ENCODE data around the gene TPM2. TPM values are rescaled to one million over a fixed set of nuclear protein-coding genes. Genes with fewer than 3 reads are reported as not detected.

TPM2 gene
- total and polyA plus RNA-seq, 11 donors, result 621 to 2,450 (median 858) TPM

DNA sequence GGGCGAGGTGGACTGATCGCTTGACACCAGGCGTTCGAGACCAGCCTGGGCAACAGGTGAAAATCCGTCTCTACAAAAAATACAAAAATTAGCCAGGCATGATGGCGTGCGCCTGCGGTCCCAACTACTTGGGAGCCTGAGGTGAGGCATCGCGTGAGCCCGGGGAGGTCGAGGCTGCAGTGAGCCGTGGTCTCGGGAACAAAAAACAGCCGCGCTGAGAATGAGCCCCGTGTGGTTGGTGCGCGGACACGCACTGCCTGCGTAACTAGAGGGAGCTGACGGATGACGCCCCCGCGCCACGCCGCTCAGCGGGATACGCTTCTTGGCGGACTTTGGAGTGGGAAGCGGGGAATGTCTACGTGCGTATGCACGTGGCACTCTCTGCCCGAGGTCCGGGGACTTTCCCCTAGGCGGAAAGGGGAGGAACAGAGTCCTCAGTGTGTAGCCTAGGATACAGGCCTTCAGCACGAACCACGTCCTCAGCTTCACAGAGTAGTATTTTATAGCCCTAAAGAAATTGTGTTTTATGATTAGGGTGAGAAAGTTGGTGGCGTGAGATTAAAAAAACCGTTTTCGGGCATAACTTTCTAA is 32.1 kb downstream of the TPM2 start, which contains the start of gene RMRP:
Gene RMRP (minus strand): TSS at position 474 of the 591 bp plus-strand sequence.
- H3K4me3 ChIP-seq, result peak within 1 kb of the TSS; percentile 72 to 98 (median 88)
- peak; percentile 98 to 99 (median 98) for DNase-seq
- no peaks in the 10 kb centered on the region for H3K27me3 ChIP-seq
- peak; percentile 94 to 97 (median 96) for ATAC-seq
- 0 to 1% (median 0%) methylated on average over 17 to 42 of the region's 42 CpGs for WGBS, 4 donors
- TF ChIP-seq, protein P1, sequence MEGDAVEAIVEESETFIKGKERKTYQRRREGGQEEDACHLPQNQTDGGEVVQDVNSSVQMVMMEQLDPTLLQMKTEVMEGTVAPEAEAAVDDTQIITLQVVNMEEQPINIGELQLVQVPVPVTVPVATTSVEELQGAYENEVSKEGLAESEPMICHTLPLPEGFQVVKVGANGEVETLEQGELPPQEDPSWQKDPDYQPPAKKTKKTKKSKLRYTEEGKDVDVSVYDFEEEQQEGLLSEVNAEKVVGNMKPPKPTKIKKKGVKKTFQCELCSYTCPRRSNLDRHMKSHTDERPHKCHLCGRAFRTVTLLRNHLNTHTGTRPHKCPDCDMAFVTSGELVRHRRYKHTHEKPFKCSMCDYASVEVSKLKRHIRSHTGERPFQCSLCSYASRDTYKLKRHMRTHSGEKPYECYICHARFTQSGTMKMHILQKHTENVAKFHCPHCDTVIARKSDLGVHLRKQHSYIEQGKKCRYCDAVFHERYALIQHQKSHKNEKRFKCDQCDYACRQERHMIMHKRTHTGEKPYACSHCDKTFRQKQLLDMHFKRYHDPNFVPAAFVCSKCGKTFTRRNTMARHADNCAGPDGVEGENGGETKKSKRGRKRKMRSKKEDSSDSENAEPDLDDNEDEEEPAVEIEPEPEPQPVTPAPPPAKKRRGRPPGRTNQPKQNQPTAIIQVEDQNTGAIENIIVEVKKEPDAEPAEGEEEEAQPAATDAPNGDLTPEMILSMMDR (IDR thresholded peaks at IDR 0.05), result peak in 11 of 12 donors; percentile 12 to 55 (median 32)
- TF ChIP-seq POLR2A (IDR thresholded peaks at IDR 0.05), result peak in 1 of 2 donors; percentile 31
- peaks cover 0 to 22% (median 16%) of the 10 kb centered on the region in 9 donors for H3K36me3 ChIP-seq
- H3K4me1 ChIP-seq, result peaks cover 0 to 56% (median 30%) of the 10 kb centered on the region in 12 donors
- H3K9me3 ChIP-seq, result no peaks in the 10 kb centered on the region
- intact Hi-C loops (cut with DNase I), result loop anchor here in 9 of 10 donors (1.0 to 10.0 kb wide), 16 partner anchors 31 to 227 kb away; partner anchors contain the start of genes CREB3 (in 3 of the 9), TLN1 (in 3 of the 9), FAM221B (in 2 of the 9) and GBA2 (in 2 of the 9)
- H3K27ac ChIP-seq, result peak within 1 kb of the TSS; percentile 93 to 100 (median 97)

DNA sequence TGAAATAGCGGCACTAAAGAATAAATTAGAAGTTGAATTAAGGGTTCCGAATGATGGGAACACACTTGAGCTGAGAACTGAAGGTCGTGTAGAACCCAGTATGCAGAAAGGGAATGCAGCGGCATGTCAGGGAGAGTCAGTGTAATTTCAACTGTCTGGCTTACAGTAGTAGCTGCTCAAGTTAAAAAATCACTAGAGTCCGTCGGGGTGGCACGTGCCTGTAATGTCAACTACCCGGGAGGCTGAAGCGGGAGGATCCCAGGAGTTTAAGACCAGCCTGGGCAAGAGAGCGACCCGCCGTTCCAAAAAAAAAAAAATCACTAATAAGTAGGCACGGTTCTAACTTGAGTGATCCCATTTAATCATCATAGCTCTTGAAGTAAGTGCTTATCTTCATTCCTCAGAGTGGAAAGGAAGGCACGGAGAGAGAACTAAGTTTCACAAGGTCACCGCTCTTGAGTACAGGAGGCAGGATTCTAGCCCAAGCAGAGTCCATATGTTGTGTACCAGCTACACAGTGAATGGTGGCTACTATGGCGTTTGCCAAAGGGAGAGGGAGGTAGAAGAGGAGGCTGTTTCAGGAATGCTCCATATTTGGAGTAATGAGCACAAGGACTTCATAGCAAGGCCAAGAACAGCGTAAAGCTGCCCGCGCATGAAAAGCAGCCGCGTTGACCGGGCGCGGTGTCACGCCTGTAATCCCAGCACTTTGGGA is 32.7 kb downstream of the TPM2 start:
- Histone ChIP-seq H3K27me3 (no peaks in the 10 kb centered on the region), H3K9me3 (no peaks in the 10 kb centered on the region), H3K36me3 (peaks cover 0 to 22% (median 16%) of the 10 kb centered on the region in 9 donors), H3K27ac (peak overlapping the region; percentile 93 to 100 (median 97)), H3K4me3 (peak overlapping the region in 11 of 12 donors; percentile 7 to 98 (median 93)), H3K4me1 (peaks cover 0 to 55% (median 30%) of the 10 kb centered on the region in 12 donors)
- intact Hi-C loops (cut with DNase I), result loop anchor here in 7 of 10 donors (1.0 to 10.0 kb wide), 11 partner anchors 35 to 228 kb away; partner anchors contain the start of genes CREB3 (in 2 of the 7), FAM221B (in 2 of the 7), GBA2 (in 2 of the 7) and RGP1 (in 2 of the 7)
- TF ChIP-seq, protein P1 (IDR thresholded peaks at IDR 0.05), result no peak
- TF ChIP-seq POLR2A (IDR thresholded peaks at IDR 0.05), result no peak
- 24 to 33% (median 31%) methylated on average over 25 of the region's 25 CpGs for WGBS, 4 donors
- DNase-seq (no peak), ATAC-seq (peak; percentile 0 to 10 (median 6))

DNA sequence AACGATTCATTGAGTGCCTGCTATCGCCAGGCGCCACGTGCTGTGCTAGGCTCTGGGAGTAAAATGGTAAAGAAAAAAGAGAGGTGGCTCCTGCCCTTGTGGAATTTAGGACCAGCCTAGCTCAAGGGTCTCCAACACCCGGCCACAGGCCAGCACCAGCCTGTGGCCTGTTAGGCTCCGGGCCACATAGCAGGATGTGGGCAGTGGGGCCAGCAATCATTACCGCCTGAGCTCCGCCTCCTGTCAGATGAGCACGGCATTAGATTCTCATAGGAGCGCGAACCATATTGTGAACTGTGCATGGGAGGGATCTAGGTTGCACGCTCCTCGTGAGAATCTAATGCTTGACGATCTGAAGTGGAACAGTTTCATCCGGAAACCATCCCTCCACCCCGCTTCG is 33.4 kb downstream of the TPM2 start:
- no peak for TF ChIP-seq POLR2A (IDR thresholded peaks at IDR 0.05)
- TF ChIP-seq, protein P1 (IDR thresholded peaks at IDR 0.05), result no peak
- peaks cover 0 to 48% (median 24%) of the 10 kb centered on the region in 12 donors for H3K4me1 ChIP-seq
- no peak overlapping the region for H3K4me3 ChIP-seq
- peaks cover 0 to 17% (median 15%) of the 10 kb centered on the region in 9 donors for H3K36me3 ChIP-seq
- DNase-seq, result no peak
- H3K27ac ChIP-seq, result peak overlapping the region in 2 of 12 donors; percentile 96 to 99
- no peak for ATAC-seq
- H3K27me3 ChIP-seq, result no peaks in the 10 kb centered on the region
- intact Hi-C loops (cut with DNase I), result loop anchor here in 7 of 10 donors (5.0 to 10.0 kb wide), 10 partner anchors 36 to 228 kb away; partner anchors contain the start of genes FAM221B (in 2 of the 7), GBA2 (in 2 of the 7), RGP1 (in 2 of the 7) and SPAG8 (in 2 of the 7)
- H3K9me3 ChIP-seq, result no peaks in the 10 kb centered on the region
- WGBS, 4 donors, result 84 to 87% (median 85%) methylated on average over 17 of the region's 17 CpGs
